Lung (tissue), 12 donors: ENCODE measurements around the gene LBR. TPM values are rescaled to one million over a fixed set of nuclear protein-coding genes. Genes with fewer than 3 reads are reported as not detected.

ENCODE experiments used
- ATAC-seq: fragments of 200-7000 bp; cut with Tn5 transposase; one replicate; pipeline ENCODE4 v1.9.1; 2020; ENCODE audit warnings: moderate number of reproducible peaks; ENCODE audit not compliant: insufficient read depth, low FRiP score
- DNase-seq, 3 donors: peaks; one replicate each; pipeline ENCODE4 v3.0.0-alpha.2; 2013 to 2017
- H3K27ac ChIP-seq, 2 donors: one replicate each; pipeline ENCODE4 v1.5.1; 2013; ENCODE audit warnings: mild to moderate bottlenecking in 2 of 2, moderate library complexity in 2 of 2, control low read depth in 1 of 2, inconsistent platforms in 1 of 2, low read depth in 1 of 2, low read length in 1 of 2
- H3K27me3 ChIP-seq, 3 donors: one replicate each; pipeline ENCODE4 v1.5.1; 2013; ENCODE audit warnings: low read length in 2 of 3; ENCODE audit not compliant: control insufficient read depth in 3 of 3, insufficient read depth in 3 of 3
- H3K36me3 ChIP-seq, 4 donors: one replicate each; pipeline ENCODE4 v1.5.1; 2013; ENCODE audit warnings: low read length in 4 of 4, mild to moderate bottlenecking in 1 of 4, moderate library complexity in 1 of 4; ENCODE audit not compliant: control insufficient read depth in 4 of 4, insufficient read depth in 4 of 4
- H3K4me1 ChIP-seq, 5 donors: one replicate each; pipeline ENCODE4 v1.5.1; 2013; ENCODE audit warnings: low read length in 5 of 5, mild to moderate bottlenecking in 2 of 5, moderate library complexity in 1 of 5; ENCODE audit not compliant: control insufficient read depth in 5 of 5, insufficient read depth in 5 of 5
- H3K4me3 ChIP-seq: one replicate; pipeline ENCODE4 v1.5.1; 2013; ENCODE audit warnings: mild to moderate bottlenecking, control low read depth, moderate library complexity
- H3K9ac ChIP-seq, 2 donors: one replicate each; pipeline ENCODE4 v1.5.1; 2013; ENCODE audit warnings: low read length in 2 of 2, control low read depth in 1 of 2; ENCODE audit not compliant: insufficient read depth in 1 of 2
- H3K9me3 ChIP-seq, 4 donors: one replicate each; pipeline ENCODE4 v1.5.1; 2013; ENCODE audit warnings: low read length in 3 of 4, mild to moderate bottlenecking in 1 of 4, moderate library complexity in 1 of 4; ENCODE audit not compliant: control insufficient read depth in 4 of 4, insufficient read depth in 3 of 4
- WGBS, 2 donors: extraction: QIAGEN DNeasy Blood & Tissue Kit; methylation state at CpG; one replicate each; pipeline ENCODE4 v1.1.7; 2013; 5-methylcytosine and 5-hydroxymethylcytosine counted together
- polyA plus RNA-seq, 2 donors: library from polyadenylated mRNA; stranded (reverse); fragments of 200-250 nt; gene quantifications; one replicate each; pipeline ENCODE4 v1.2.1, GENCODE V29; 2013
- total RNA-seq, 2 donors: library from RNA; depleted of rRNA in 1 of 2; stranded (reverse); fragments of >200 nt in 1 of 2; gene quantifications; one replicate each; pipeline ENCODE4 v1.2.1, GENCODE V29; 2014 to 2021
- TF ChIP-seq, protein P1 (sequence below): IDR thresholded peaks from 2 replicates; pipeline ENCODE4 v1.5.1; 2012; ENCODE audit warnings: mild to moderate bottlenecking; ENCODE audit errors: control extremely low read depth, extremely low read depth
- donor health status: control.
- donor health status: control.
- donor health status: Bipolar disorder and iron deficiency.
- donor health status: healthy.
- donor health status: DM: yes; HTN: yes; CAD: no.

Gene LBR
- total and polyA plus RNA-seq, 4 donors: 16.2 to 76.6 (median 42.1) TPM

DNA sequence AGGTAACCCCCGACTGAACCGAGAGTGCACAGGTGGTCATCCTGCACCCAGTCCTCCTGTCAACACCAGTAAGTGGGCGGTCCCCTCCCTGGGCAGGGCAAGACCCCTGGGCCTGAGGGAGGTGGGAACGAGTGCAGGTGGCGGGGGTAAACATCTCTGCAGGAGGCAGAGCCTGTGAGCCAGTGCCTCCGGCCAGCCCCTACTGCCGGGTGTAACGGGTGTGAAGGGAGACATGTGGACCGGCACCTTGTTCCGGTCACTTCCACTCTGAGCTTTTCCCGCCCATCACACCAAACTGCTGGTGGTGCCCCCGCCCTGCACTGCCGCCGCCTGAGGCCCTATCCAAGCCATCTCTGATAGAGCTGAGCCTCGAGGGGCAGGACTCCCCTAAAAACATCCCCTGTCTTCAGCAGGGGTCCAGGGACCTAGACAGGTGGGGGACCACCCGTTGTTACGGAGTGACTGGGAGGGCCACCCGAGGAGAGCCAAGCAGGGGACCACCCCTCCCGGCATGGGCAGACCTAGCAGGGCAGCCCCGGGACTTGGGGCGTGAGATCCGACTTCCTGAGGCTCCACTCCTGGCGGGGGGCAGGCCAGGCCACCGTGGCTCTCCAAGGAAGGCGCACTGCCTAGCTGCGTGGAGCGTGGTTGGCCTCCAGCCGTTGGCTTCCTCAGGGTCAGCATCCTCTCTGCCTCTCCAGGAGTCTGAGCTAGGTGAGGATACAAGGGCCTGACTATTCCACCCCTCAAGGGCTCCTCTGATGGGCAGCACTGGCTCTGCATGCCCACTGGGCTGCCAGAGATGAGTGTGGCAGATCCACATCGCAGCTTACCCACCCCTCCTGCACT lies 43.8 kb upstream of the LBR start:
- DNase-seq (no peak), ATAC-seq (no peak)
- WGBS, 2 donors: 85% methylated on average over 29 of the region's 29 CpGs
- H3K27ac ChIP-seq: no peak overlapping the region
- H3K27me3 ChIP-seq: no peaks in the 10 kb centered on the region
- TF ChIP-seq, protein P1, sequence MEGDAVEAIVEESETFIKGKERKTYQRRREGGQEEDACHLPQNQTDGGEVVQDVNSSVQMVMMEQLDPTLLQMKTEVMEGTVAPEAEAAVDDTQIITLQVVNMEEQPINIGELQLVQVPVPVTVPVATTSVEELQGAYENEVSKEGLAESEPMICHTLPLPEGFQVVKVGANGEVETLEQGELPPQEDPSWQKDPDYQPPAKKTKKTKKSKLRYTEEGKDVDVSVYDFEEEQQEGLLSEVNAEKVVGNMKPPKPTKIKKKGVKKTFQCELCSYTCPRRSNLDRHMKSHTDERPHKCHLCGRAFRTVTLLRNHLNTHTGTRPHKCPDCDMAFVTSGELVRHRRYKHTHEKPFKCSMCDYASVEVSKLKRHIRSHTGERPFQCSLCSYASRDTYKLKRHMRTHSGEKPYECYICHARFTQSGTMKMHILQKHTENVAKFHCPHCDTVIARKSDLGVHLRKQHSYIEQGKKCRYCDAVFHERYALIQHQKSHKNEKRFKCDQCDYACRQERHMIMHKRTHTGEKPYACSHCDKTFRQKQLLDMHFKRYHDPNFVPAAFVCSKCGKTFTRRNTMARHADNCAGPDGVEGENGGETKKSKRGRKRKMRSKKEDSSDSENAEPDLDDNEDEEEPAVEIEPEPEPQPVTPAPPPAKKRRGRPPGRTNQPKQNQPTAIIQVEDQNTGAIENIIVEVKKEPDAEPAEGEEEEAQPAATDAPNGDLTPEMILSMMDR: no peak
- H3K9ac ChIP-seq: no peak overlapping the region
- H3K36me3 ChIP-seq: no peaks in the 10 kb centered on the region
- H3K9me3 ChIP-seq: no peaks in the 10 kb centered on the region
- peaks cover 0 to 11% (median 3%) of the 10 kb centered on the region in 5 donors for H3K4me1 ChIP-seq
- no peak overlapping the region for H3K4me3 ChIP-seq

DNA sequence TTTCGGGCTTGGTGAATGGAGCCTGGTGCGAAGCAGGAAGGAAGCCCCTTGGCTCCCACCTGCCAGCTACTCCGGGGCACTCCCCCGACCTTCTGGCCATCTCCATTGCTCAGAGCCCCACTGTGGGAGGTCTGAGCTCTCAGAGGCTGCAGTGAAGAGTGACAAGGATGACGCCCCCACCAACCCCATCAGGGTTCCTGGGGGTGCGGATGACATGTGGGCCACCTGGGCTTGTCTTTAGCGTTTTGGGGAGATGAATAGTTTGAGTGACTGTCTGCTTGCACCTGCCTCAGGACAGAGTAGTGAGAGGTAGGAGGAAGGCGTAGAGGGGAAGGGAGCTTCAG lies 43.2 kb upstream of the LBR start:
- no peak overlapping the region for H3K9ac ChIP-seq
- TF ChIP-seq, protein P1: no peak
- H3K27ac ChIP-seq: no peak overlapping the region
- DNase-seq (no peak), ATAC-seq (no peak)
- H3K9me3 ChIP-seq: no peaks in the 10 kb centered on the region
- H3K4me1 ChIP-seq: peaks cover 0 to 11% (median 3%) of the 10 kb centered on the region in 5 donors
- no peaks in the 10 kb centered on the region for H3K36me3 ChIP-seq
- no peaks in the 10 kb centered on the region for H3K27me3 ChIP-seq
- 77 to 78% methylated on average over 8 of the region's 8 CpGs for WGBS, 2 donors
- H3K4me3 ChIP-seq: no peak overlapping the region

DNA sequence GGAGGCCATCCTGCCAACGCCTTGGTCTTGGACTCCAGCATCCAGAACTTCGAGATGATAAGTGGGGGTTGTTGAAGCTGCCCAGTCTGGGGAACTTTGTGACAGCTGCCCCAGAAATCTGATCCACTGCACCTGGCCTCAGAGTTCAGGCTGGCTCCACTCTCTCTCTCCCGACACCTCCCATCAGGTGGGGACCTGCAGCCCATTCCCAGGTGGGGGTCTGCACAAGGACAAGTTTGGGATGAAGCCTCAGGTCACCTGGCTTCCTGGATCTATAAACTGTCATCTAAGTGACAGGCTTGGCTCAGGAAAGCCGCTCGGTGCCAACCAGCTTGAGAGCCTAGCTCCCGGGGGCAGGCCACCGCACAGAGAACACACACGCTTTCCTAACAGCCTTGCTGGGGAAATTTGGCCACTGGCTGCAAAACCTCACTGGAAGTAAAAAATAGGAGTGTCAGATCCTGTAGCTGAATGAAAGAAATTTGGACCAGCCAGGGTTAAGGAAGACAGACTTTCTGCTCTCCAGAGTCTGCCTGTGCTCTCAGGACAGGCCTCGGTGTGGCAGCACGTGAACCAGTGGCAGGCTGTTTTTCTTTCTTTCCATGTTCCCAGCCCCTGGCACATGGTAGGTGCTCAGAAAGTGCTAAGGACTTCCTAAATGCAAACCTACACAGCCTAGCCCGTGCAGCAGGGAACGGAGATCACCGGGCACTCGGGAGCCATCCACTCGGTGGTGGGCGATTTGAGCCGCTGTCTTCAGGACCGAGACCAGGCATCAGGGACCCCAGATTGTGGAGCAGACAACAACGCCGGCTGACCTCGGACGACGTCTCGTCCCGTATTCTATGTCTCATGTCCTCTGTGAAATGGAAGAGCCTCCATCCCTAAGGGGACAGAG lies 42.6 kb upstream of the LBR start:
- Histone ChIP-seq H3K4me3 (no peak overlapping the region), H3K27me3 (no peaks in the 10 kb centered on the region), H3K36me3 (no peaks in the 10 kb centered on the region), H3K4me1 (peaks cover 0 to 10% (median 3%) of the 10 kb centered on the region in 5 donors), H3K27ac (no peak overlapping the region), H3K9ac (no peak overlapping the region), H3K9me3 (no peaks in the 10 kb centered on the region)
- TF ChIP-seq, protein P1: no peak
- ATAC-seq (no peak), DNase-seq (no peak)
- 86 to 90% methylated on average over 25 of the region's 25 CpGs for WGBS, 2 donors
